Left forelimb (tissue), 1 donor: ENCODE measurements around the gene ARMC2.
A peak's percentile ranks its signal among the peaks of the same experiment; 100 is the strongest.

Experiments used
- DNase-seq: peaks from one replicate; pipeline ENCODE4 v3.0.0-alpha.2; 2018; ENCODE audit warnings: low spot score

Gene ARMC2

DNA sequence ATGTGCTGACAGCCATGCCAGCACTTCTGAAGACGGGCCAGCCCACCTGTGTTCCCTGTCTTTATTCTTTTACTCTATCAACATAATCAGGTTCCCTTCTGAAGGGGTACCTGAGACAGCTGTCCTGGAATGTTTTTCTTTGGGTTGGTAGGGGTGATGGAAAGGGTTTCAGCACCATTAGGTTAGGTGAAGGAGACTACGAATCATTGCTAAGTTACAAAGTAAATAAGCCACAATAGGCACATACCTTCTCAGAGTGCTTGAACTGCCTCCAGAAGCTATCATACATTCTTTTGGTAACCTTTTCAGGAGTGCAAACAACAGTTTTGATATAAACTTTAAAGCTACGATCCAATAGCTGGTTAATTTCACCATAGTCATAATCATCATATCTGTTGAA is 140.1 kb downstream of the ARMC2 start:
- no peak for DNase-seq

DNA sequence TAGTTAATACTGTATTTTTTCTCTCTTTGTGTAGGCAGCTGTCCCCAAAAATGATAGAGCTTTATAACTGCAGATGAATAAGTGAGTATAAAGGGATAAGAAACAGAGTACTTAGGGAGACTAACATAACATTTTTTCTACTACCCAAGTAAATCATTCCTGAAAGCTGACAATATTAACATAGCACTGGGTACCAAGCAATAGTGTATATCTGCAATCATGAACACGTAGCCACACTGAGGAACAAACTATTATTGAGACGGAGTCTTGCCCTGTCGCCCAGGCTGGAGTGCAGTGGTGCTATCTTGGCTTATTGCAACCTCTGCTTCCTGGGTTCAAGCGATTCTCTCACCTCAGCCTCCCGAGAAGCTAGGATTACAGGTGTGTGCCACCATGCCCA is 140.5 kb downstream of the ARMC2 start:
- no peak for DNase-seq

DNA sequence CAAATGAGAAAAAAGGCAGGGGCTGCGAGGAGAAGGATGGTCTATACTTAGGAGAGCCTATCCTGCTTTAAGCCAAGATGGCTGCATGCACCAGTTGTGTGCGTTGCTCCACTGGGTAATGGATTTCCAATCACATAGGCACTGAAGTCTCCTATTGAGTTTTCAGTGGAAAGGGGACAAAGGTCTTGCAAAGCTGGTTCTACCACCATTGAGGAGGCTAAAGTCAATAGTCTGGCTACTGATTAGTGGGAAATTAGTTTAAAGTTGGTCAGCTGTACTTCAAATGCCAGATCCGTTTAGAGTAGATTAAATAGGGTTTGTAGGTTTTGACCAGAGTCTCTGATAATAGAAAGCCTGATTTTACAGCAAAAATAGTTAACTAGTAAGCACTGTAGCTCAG is 141.5 kb downstream of the ARMC2 start:
- no peak for DNase-seq

DNA sequence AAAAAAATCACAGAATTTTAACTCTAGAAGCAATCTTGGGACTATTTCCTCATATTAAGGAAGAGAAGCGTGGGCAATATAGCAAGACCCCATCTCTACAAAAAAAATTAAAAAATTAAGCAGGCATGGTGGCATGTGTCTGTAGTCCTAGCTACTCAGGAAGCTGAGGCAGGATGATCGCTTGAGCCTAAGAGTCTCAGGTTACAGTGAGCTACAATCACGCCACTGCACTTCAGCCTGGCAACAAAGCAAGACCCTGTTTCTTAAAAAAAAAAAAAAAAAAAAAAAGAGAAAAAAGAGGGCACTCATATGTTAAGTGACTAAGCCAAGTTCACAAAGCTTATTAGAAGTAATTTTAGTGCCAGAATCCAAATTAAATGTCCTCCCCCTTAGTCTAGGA is 145.7 kb downstream of the ARMC2 start:
- DNase-seq: no peak

DNA sequence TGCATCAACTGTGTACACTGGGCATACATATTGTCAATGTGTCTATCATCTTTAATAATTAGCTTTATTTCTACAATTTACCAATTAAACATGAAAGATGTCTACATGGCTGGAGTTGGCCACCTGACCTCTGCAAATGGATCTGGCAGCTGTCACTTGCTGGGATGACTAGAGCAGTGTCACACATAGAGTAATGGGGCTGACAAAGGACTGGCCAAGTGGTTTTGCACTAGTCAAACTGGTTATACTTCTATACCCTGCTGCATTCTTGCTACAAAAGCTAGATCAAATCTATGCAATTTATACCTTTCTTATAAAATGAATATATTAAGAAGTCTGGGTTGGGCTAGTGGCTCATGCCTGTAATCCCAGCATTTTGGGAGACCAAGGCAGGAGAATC is 147.1 kb downstream of the ARMC2 start:
- no peak for DNase-seq

DNA sequence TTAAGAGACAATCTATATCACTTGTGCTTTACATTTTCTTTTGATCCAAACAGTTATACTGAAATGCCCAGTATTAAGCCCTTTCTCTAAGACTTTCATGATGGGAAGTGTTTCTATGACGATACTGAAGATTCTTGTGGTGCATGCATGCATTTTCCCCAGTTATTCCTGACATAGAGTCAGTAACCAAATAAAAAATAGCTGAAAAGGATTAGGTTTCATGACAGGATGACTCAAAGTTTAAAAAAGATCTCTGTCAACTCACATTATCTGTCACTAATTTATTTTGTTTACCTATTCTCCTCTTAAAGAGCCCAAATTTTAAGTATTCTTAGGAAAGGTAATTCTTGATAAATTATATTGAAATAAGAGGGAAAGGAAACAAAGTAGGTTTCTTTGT is 148.0 kb downstream of the ARMC2 start:
- DNase-seq: no peak

DNA sequence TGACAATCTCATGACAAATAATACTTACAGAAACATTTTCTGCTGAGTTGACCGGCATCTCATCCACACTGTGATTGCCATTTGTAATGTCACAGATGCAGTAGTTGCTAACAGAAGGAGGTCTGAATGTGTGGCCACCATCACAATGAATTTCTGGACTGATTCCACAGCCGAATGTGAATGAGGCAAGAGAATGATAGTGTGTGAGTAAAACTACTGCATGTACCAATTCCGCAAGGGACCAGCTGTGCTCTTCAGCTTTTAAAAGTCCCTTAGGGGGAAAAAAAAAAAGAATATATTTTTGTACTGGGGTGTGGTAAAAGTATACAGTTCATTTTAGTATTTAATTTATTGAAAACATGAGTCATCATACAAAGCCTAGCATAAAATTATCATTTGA is 150.3 kb downstream of the ARMC2 start:
- DNase-seq: no peak

DNA sequence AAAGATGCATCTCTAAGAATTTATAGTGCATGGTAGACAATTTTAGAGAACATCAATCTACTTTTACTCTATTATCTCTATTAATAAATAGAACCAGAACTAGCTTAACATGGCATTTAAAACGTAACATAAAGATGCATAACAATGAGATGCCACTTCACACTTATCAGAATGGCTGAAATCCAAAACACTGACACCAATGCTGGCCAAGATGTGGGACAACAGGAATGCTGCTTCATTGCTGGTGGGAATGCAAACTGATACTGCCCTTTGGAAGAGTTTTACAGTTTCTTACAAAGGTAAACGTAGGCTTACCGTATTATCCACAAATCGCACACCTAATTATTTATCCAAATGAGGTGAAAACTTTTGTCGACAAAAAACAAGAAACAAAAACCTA is 151.2 kb downstream of the ARMC2 start:
- DNase-seq: no peak

DNA sequence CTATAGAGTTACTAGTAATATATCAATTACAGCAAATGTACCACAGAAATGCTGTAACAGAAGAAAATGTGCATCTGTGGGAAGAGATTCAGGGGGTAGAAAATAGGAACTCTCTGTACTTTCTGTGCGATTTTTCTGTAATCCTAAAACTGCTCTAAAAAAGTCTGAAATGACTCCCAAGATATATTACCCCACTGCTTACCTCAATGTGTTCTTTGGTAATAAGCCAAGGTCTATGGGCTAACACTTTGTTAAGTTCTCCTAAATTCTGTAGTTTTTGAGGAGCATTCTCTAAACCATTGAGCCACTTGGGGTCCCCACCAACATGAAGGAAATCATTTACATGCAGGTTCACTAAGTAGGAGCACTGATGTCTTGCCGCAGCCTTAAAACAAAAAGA is 152.1 kb downstream of the ARMC2 start:
- DNase-seq: no peak

DNA sequence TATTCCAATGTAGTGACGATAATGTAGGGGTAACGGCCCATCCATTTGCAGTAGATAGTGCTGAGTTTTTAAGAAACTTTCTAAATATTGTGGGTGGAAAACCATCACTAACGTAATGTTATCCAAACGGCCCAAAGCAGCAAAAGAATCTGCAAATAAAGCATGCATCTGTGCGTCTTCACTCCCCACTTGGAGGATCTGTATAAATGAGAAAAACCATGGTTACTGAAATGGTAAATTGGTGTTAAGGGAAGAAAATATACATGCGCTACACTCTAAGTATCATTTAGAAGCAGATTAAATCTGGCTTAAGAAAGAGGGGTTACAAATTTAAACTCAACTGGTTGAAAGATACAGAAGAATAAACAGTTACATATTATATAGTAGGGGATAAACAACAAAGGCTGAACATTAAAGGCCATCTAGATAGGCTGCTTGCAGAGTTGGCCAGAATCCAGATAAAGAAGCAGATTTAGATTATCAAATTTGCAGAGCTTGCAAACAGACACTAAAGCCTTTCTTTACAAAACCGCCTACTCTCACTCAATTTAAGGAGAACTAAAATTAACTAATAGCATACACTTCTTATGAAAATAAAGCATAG is 153.2 kb downstream of the ARMC2 start:
- DNase-seq: no peak

DNA sequence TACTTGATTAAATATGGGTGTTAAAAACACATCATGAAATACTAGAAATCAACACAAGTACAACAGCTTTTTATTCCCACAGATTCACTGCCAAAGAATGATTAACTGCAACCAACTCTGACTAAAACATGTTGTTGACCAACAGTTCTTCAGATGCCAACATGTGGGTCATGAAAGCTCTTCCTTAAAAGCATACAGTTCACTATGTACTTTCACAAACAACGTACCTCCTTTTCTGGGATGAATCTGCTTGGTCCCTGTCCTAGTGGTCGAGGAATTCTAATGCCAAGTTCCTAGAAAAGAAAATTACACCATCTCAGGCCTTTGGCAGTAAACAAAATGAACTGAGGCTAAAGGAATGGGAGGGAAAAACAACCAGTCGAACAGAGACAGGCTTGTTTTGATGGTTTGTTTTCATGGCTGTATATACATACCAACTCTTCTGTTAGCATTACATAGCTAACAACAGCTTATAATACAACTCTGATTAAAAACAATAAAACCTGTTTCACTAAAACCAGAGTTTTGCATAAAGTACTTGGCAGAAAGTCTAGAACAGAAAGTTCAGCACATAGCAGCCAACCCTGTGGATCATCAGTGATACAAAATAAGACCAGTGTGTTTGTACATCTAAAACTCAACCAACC is 154.0 kb downstream of the ARMC2 start:
- DNase-seq: no peak

DNA sequence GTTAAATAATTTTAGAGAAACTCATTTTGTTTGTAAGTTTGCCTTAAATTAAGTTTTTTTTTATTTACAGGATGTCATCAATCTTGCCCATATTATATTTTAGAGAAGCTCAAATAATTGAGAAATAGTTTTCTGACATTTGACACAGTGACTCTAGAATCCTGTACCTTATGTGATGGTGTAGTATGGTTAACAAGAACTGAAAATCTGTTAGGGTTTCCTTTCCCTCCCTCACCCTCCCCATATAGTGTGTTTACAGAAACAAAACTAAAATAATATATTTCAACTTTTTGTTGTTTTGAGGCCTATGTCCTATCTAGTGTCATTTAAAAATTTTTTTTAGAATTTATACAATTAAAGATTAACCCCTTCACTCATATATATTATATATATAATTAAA is 154.7 kb downstream of the ARMC2 start:
- no peak for DNase-seq

DNA sequence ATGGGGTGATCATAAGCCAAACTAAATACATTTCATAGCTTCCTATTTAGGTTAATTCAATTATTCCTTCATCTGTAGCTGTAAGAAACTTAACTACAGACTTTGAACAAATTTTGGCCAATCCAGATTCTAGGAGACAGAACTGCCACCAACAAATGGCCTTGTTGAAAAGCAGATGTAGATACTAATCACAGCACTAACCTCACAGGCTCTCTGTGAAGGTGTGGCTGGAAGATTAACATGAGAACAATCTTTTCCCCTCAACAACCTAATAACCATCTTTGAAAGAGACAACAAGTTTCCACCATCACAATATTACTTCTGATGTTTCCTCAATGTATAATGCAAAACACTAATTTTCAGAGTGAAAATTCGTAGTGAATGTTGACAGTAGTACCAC is 158.6 kb downstream of the ARMC2 start:
- no peak for DNase-seq

DNA sequence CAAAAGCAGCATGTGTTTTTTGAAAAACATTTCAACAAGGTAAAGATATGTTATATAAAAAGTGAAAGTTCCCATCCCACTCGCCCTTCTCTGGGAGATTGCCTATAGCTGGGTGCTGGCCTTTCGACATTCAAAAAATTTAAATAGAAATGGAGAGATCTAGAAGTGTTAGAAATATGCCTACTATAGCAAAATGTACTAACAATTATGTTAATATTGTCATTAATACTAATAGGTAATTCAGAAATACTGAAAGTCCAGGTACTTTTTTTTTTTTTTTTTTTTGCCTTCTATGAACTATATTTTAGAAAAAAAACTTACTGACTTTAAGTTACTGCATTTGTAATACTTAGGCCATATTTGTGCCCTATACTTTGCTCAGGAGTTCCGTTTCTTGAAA is 159.3 kb downstream of the ARMC2 start:
- DNase-seq: no peak

DNA sequence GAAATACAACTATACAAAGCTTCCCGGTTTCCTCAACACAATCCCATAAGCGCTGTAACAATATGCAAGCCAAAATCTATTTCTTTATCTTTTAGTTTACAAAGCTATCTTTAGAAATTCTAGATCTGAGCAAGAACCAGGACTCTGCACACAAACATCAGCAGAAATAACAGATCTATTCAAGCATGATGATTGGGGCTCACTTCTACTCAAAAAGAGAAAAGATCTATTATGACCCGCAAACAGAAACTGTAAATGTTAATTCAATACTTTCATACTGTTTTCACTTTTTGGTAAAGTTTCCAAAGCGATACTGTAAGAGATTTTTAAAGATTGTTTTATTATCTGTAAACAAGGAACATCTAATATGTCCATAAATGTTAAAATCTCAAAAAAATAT is 159.8 kb downstream of the ARMC2 start:
- no peak for DNase-seq

DNA sequence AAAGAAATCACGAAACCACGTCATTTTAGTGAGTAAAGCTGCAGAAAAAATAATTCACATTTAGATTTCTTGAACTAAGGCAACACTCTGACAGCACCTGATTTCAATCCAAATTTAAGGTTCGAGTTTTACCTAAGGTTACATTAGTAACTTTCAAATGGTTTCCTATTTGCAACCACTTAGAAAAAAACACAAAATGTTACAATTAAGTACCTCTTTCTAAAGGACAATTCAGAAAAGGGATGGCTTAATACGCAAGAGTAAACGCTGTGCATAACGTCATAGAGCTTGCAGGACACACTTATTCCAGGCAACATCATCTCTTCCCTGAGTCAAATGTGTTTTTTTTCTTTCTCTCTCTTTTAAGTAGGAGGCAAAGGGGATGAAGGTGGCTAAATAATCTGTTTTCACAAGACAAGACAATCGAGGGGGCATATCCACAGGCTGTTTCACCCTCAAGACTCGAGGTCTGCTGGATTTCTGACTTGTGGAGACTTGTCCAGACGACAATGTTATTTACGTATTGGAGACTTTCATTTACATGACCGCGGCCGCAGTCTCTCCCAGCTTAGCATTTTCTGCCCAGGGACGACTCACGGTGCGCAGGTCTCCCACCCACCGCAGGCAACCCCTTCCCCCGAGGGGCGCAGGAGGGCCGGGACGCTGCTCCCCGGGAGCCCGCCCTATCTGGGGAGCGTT is 160.5 kb downstream of the ARMC2 start:
- no peak for DNase-seq

DNA sequence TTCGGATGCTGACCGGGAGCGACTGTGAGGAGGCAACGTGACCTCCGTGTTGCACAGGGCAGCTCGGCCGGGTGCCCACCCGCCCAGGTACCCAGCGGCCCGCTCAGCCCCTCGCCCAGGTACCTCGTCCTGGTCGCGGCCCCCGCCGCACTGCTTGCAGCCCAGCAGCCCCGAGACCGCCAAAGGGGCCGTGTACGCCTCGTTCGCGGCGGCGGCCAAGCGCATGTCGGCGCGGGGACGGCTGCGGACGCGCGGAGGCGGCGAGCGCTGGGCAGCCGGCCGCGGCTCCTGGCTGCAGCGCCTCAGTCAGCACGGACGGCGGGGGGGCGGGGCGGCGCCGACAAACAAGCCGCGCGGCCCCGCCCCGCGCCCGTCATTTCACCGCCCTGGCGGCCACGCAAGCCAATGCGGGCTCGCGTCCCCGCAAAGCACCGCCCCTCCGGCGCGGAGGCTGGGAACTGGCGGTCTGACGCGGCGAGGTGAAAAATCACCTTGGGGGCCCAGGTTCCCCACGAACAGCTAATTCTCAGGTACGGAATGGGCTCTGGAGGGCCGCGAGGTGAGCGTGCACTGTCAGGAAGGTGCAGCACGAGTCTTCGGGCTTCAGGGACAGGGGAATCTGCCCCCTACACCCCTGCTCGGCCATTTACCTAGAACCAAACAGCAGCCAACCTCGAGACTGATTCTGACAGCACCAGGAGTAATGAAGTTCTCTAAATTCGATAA is 161.2 kb downstream of the ARMC2 start:
- DNase-seq: peak; percentile 93

DNA sequence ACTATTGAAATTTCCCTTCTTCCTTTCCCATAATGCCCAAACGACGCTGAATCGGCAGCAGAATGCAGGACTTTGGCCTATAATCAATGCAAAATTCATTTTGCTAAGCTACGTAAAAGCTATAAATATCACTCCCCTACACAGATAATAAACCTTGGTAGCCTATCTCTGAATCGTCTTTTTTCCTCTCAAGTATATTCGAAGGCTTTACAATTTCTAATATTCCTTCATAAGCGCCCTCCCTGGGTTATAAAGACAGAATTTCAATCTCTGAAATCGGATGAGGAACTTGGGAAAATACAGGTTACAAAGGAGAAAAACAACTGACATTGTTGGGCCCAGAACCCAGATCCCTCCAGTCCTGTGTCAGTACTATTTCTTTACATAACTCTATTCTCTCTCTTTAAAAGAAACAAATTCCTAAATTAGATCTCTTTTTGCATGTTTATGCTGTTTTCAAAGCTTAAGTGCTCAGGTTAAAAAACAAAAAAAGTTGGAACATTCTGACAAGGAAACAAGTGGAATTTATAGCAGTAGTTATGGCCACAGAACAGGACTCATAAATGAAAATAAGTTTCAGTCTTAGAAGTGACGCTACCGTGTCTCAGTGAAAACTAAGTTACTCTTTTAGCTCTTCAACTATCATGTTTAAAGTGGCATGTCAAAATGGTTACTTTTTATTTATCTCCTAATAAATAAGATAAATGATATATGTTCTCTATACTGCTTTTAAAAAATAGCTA is 161.9 kb downstream of the ARMC2 start:
- DNase-seq: no peak

DNA sequence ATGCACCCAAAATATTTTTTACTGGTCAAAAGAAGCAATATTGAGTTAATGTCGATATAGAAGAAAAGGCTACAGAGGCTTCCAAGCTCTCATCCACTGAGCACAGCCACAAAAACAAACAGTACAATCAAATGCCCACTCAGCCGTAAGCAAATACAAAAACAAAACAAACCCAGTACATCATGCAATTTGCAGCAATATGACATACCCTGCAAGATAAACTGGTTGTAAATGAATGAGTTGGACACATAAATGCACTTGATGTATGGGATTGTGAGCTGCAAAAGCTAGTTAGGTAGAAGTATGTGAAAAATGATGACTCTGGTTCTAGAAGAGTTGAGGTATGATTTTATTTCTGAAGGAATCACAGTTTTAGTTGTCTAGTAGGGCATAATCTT is 162.5 kb downstream of the ARMC2 start:
- DNase-seq: no peak

DNA sequence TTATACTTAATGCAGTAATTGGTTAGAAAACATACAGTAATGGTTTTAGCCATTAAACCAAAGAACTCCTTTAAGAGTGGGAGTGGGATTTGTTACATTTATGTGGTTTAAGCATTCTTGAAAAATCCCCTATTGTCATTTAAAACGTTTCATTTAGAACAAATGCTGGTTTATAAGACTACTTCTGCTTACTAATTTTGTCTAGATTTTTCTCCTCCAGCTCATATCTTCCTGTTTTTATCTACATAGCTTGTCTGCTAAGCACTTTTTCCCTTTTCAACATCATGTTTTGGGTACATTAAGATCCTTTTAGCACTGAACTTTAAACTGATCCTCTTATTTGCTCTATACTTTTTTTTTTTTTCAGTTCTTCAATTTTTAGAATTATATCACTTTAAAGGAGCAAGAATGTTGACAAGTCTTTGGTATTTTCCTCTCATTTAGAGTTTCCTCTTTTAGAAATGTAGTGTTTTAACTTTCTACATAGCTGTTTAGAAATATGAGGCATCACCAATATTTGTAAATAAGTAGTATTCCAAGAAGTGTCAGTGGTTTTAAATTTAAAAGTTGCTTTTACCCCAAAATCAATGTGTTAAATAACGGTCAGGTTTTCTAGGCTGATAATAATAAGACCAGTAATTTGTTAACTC is 165.6 kb downstream of the ARMC2 start:
- no peak for DNase-seq

DNA sequence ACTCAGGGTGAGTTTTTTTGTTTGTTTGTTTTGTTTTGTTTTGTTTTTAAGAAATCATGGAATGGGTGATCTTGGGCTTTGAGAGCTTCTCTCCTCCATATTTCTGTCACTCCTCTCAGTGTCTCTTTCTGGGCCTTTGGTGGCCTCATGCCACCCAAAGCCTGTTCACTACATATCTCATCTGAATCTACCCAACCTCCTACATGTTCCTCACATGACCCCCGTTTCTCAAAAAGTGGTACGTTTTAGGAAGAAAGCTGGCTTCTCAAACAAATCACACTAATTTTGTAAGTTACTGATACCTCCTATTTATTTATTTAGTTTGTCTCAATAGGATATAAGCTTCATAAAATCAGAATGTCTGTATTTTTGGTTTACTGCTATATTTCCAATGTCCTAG is 166.4 kb downstream of the ARMC2 start:
- no peak for DNase-seq

DNA sequence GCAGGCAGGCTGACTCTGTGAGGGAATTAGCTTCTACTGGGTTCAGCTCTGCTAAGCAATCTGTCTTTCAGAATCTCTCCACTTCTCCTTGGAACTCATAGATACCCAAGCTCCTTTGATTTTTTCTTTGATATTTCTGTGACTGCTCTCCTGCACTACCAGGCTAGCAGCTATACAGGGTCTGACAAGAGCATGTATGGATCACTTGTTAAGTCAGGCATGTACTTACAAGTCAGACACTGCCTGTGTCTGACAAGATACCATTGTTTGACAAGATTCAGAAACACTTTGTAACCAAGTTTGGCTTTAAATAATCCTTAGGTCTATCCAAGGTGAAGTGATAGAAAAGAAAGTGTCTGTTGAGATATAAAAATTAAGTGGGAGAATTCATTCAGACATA is 167.0 kb downstream of the ARMC2 start:
- DNase-seq: no peak
